ENCODE data around the gene RAD23B.

GRCh38 chr9:107270580-107270979 lies 12.5 kb upstream of the RAD23B start:
- TF ChIP-seq CTCF (IDR thresholded peaks at IDR 0.05; ENCODE audit: insufficient read depth, low read depth, low read length) = no peak
- no peak for TF ChIP-seq EZH2 (IDR thresholded peaks at IDR 0.05; ENCODE audit: insufficient read depth, low read length)
